ENCODE measurements around the gene NAV3. TPM values are rescaled to one million over a fixed set of nuclear protein-coding genes. Genes with fewer than 3 reads are reported as not detected.

The NAV3 gene
- total RNA-seq, 2 donors from 2014 or later = 0.20 to 1.9 TPM

- H3K27ac Mint-ChIP-seq = no peak overlapping the region
- no peak for DNase-seq
- WGBS, 2 experiments (ENCODE audit: insufficient coverage in 1 of 2, insufficient read length in 1 of 2) = 88 to 100% methylated on average over 1 of the region's 2 CpGs
Measured at GRCh38 chr12:78096909-78097597, 266.4 kb downstream of the NAV3 start.

GRCh38 chr12:78099806-78100205 lies 269.1 kb downstream of the NAV3 start:
- DNase-seq = no peak
- Histone ChIP-seq H3K9me3 (ENCODE audit: control insufficient read depth, low read length) (no peaks in the 10 kb centered on the region), H3K36me3 (ENCODE audit: control insufficient read depth, insufficient read depth, low read length) (no peaks in the 10 kb centered on the region), H3K27me3 (ENCODE audit: control insufficient read depth, insufficient read depth, low read length, poor library complexity, severe bottlenecking) (no peaks in the 10 kb centered on the region), H3K9ac (ENCODE audit: extremely low read depth, low read length, poor library complexity, severe bottlenecking) (no peak overlapping the region), H3K4me1 (ENCODE audit: control insufficient read depth, insufficient read depth, low read length) (no peaks in the 10 kb centered on the region), H3K27ac (ENCODE audit: low read depth, low read length) (no peak overlapping the region), H3K4me3 (ENCODE audit: low read length) (no peak overlapping the region)
- no peaks in the 10 kb centered on the region for H3K9me3 Mint-ChIP-seq
- H3K27ac Mint-ChIP-seq = no peak overlapping the region
- no peaks in the 10 kb centered on the region for H3K4me1 Mint-ChIP-seq
- H3K36me3 Mint-ChIP-seq (ENCODE audit: low read depth) = no peaks in the 10 kb centered on the region
- WGBS, 2 experiments (ENCODE audit: insufficient coverage in 1 of 2, insufficient read length in 1 of 2) = 94% methylated on average over 1 of the region's 2 CpGs; no CpG with 5 or more reads in 1 of the 2 experiments
- no peak for TF ChIP-seq CTCF (conservative IDR thresholded peaks at IDR 0.05)
- no peak overlapping the region for H3K4me3 Mint-ChIP-seq
- H3K27me3 Mint-ChIP-seq (ENCODE audit: insufficient read depth) = no peaks in the 10 kb centered on the region

More at GRCh38 chr12:78096909-78097597, 266.4 kb downstream of the NAV3 start:
- no peaks in the 10 kb centered on the region for H3K27me3 ChIP-seq (ENCODE audit: control insufficient read depth, insufficient read depth, low read length, poor library complexity, severe bottlenecking)
- Mint-ChIP-seq H3K36me3 (ENCODE audit: low read depth) (no peaks in the 10 kb centered on the region), H3K9me3 (no peaks in the 10 kb centered on the region), H3K4me3 (no peak overlapping the region), H3K27me3 (ENCODE audit: insufficient read depth) (no peaks in the 10 kb centered on the region), H3K4me1 (no peaks in the 10 kb centered on the region)
- no peak for TF ChIP-seq CTCF (conservative IDR thresholded peaks at IDR 0.05)
- H3K4me1 ChIP-seq (ENCODE audit: control insufficient read depth, insufficient read depth, low read length) = no peaks in the 10 kb centered on the region
- no peaks in the 10 kb centered on the region for H3K36me3 ChIP-seq (ENCODE audit: control insufficient read depth, insufficient read depth, low read length)
- no peak overlapping the region for H3K4me3 ChIP-seq (ENCODE audit: low read length)
- no peaks in the 10 kb centered on the region for H3K9me3 ChIP-seq (ENCODE audit: control insufficient read depth, low read length)
- H3K27ac ChIP-seq (ENCODE audit: low read depth, low read length) = no peak overlapping the region
- H3K9ac ChIP-seq (ENCODE audit: extremely low read depth, low read length, poor library complexity, severe bottlenecking) = no peak overlapping the region

- H3K27me3 Mint-ChIP-seq (ENCODE audit: insufficient read depth) = no peaks in the 10 kb centered on the region
Measured at GRCh38 chr12:78101113-78101876, 270.6 kb downstream of the NAV3 start.

More at GRCh38 chr12:78101113-78101876, 270.6 kb downstream of the NAV3 start:
- no peaks in the 10 kb centered on the region for H3K9me3 ChIP-seq (ENCODE audit: control insufficient read depth, low read length)
- H3K27ac ChIP-seq (ENCODE audit: low read depth, low read length) = no peak overlapping the region
- no peak overlapping the region for H3K4me3 Mint-ChIP-seq
- no peaks in the 10 kb centered on the region for H3K4me1 ChIP-seq (ENCODE audit: control insufficient read depth, insufficient read depth, low read length)
- no peak for TF ChIP-seq CTCF (conservative IDR thresholded peaks at IDR 0.05)
- no peaks in the 10 kb centered on the region for H3K27me3 ChIP-seq (ENCODE audit: control insufficient read depth, insufficient read depth, low read length, poor library complexity, severe bottlenecking)
- 89 to 100% methylated on average over 1 to 3 of the region's 4 CpGs for WGBS, 2 experiments (ENCODE audit: insufficient coverage in 1 of 2, insufficient read length in 1 of 2)
- H3K27ac Mint-ChIP-seq = no peak overlapping the region
- H3K36me3 Mint-ChIP-seq (ENCODE audit: low read depth) = no peaks in the 10 kb centered on the region
- no peak for DNase-seq
- H3K4me3 ChIP-seq (ENCODE audit: low read length) = no peak overlapping the region
- no peaks in the 10 kb centered on the region for H3K9me3 Mint-ChIP-seq
- H3K4me1 Mint-ChIP-seq = no peaks in the 10 kb centered on the region
- no peak overlapping the region for H3K9ac ChIP-seq (ENCODE audit: extremely low read depth, low read length, poor library complexity, severe bottlenecking)
- no peaks in the 10 kb centered on the region for H3K36me3 ChIP-seq (ENCODE audit: control insufficient read depth, insufficient read depth, low read length)
